HG03095 (cell line): Measurements from ENCODE around the gene MRPS27.

Experiments used
- ATAC-seq: cut with Tn5 transposase; IDR thresholded peaks from one replicate; pipeline ENCODE4 v1.9.1; 2021; ENCODE audit warnings: moderate library complexity; ENCODE audit not compliant: unreplicated experiment

MRPS27 gene

DNA sequence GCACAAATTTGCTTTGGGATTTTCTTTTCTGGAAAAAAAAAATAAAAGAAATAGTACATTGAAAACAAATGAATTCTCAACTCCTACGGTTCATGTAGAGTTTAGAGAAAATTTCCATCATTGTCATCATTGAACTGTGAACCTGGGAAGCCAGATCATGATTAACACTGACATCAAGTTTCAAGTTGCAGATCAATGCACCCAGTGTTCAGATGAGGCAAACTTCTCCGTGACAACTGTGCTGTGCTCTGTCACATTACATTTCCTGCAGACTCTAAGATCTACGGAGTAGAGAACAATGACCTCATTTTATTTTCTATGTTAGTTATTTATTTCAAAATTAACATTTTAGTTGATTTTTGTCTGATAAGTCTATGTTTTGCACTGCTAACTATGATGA, 113.0 kb downstream of the MRPS27 start:
- no peak for ATAC-seq

GRCh38 chr5:72206160-72206559, 113.9 kb downstream of the MRPS27 start:
- no peak for ATAC-seq

- ATAC-seq, result no peak
Measured at GRCh38 chr5:72205431-72206009, 114.5 kb downstream of the MRPS27 start.

- no peak for ATAC-seq
Measured at GRCh38 chr5:72204946-72205345, 115.1 kb downstream of the MRPS27 start.

GRCh38 chr5:72203251-72203845, 116.7 kb downstream of the MRPS27 start:
- no peak for ATAC-seq

- no peak for ATAC-seq
Measured at GRCh38 chr5:72202331-72202825, 117.7 kb downstream of the MRPS27 start.

- ATAC-seq, result no peak
Measured at GRCh38 chr5:72199681-72200080, 120.4 kb downstream of the MRPS27 start.

GRCh38 chr5:72197393-72197792, 122.6 kb downstream of the MRPS27 start:
- no peak for ATAC-seq

DNA sequence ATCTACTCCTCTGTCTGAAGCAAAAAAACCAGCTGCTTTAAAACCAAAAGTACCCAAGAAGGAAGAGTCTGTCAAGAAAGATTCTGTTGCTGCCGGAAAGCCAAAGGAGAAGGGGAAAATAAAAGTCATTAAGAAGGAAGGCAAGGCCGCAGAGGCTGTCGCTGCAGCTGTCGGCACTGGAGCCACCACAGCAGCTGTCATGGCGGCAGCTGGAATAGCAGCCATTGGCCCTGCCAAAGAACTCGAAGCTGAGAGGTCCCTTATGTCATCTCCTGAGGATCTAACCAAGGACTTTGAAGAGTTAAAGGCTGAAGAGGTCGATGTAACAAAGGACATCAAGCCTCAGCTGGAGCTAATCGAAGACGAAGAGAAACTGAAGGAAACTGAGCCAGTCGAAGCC, 124.5 kb downstream of the MRPS27 start:
- no peak for ATAC-seq

DNA sequence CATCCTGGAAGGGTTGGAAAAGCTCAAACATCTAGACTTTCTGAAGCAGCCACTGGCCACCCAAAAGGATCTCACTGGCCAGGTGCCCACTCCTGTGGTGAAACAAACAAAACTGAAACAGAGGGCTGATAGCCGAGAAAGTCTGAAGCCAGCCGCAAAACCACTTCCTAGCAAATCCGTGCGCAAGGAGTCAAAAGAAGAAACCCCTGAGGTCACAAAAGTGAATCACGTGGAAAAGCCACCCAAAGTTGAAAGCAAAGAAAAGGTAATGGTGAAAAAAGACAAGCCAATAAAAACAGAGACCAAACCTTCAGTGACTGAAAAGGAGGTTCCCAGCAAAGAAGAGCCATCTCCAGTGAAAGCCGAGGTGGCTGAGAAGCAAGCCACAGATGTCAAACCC, 125.2 kb downstream of the MRPS27 start:
- ATAC-seq, result peak; percentile 85

- no peak for ATAC-seq
Measured at GRCh38 chr5:72191404-72191803, 128.6 kb downstream of the MRPS27 start.

DNA sequence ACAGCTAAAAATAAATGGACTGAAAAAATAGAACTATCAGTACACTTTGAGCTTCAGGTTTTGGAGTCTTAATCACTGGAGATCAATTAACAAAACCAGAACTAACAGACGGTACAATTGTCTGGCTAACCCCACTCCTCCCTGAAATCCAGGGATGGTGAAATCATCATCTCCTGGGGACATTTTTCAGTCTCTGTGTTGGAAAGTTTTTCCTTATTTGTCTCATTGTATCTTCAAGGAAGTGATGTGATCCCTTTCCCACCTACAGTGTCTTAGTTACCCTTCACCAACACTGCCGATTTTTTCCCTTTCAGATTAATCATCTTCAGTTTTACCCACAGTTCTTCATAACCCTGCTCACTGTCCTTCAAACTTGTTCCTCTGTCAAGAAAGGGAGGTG, 130.9 kb downstream of the MRPS27 start:
- ATAC-seq, result no peak

DNA sequence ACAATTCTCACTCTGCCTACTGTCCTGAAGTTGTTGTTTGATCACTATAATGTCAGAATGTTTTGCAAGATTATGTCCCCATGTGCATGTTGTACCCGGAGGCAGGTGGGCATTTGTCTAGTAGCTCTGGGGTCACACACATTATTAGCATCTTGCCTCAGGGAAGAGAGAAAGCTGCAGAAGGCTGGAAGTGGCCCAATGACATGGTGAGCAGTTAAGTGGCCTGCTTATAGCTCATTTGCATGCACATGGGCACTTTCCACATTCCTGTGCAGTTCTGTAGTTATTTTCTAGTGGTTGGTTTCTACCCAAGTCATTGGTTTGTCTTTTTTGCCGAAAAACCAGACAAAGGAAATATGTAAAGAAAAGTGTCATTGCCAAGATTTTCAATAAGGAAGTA, 131.9 kb downstream of the MRPS27 start:
- no peak for ATAC-seq

- ATAC-seq, result no peak
Measured at GRCh38 chr5:72187388-72188075, 132.5 kb downstream of the MRPS27 start.

DNA sequence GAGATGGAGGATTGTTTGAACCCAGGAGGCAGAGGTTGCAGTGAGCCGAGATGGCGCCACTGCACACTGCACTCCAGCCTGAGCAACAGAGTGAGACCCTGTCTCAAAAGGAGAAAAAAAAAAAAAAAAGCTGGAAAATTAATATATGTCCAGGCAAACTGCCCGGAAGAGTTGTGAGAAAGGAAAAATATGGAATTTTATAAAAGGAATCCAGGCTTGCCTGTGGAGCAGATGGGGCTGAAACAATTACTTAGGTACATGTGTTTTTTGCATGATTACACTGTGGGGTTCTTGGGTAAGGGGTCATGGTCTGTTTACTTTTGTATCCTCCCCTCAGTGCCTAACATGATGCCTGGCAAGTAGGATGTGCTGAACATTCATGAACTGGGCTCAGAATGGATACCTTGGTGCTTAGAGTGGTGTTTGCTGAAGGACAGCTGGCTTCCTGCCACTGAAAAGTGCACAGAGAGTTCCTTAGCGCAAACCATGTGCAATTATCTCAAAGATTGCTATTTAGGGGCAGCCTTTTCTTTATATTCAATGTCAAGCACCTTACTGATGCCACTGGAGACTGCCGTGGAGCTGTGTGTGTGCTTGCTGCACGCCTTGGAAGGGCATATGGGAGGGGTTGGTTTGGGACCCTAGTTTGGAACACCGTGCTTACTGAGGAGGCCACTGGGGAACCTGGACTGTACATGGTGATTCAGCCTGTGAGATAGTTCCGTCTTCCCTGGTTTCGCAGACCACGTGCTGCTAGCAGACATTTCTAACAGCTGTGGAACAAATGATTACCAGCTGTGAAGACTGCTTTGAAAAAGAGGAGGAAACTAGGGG, 134.3 kb downstream of the MRPS27 start:
- ATAC-seq, result no peak

- no peak for ATAC-seq
Measured at GRCh38 chr5:72184408-72184807, 135.6 kb downstream of the MRPS27 start.

GRCh38 chr5:72183101-72183520, 136.9 kb downstream of the MRPS27 start:
- no peak for ATAC-seq

- no peak for ATAC-seq
Measured at GRCh38 chr5:72182686-72183085, 137.4 kb downstream of the MRPS27 start.

DNA sequence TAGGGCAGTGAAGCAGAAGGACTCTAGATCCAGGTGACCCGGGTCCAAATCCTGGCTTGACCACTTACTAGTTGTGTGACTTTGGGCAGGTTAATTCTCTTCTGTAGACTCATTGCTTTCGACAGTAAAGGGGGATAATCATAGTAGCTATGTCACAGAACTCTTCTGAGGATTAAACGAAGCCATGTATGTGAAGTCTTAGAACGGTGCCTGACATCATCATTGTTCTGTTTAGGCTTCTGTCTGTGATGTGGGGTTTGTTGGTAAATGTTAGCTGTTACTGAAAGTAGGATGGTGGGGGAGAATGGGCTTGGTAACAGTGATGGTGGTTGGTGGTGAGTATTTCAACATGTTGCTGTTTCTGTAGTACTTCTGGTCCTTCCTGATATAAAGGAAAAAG, 139.1 kb downstream of the MRPS27 start:
- ATAC-seq, result no peak

DNA sequence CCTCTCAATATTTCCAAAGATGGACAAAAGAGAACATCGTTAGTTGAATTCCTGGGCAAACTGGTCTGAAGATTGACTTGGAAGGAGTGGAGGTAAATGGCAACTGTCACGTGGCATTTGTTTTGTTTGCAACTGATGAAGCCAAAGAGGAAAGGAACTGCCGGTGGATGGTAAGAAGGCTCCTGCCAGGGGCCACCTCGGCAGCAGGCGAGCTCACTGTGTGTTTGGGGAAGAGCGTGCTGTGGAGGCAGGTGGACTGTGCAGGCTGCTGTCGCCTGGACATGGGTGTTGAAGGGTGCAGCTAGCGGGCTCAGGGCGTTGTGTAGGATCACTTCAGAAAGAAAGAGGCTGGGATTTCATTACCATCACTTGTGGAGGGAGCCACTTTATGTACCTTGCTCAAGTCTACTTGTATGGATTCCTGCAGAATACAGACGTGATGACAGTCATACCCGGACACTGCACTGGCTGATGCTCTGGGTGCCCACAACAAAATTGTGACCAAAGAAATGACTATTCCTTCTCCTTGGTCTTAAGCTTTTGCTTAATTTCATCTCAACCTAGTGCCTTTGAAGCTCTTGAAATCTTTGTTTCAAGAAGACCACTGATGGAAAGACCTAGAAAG, 140.1 kb downstream of the MRPS27 start:
- ATAC-seq, result no peak
